H1 (cell line): ENCODE results near the gene ACTR5. TPM values are rescaled to one million over a fixed set of nuclear protein-coding genes. Genes with fewer than 3 reads are reported as not detected.

ENCODE experiments used
- CTCF ChIA-PET: fragments of 300-600 bp; sonication (Branson Sonifier 250); formaldehyde crosslinking; loops from one replicate; lab custom pipeline; 2021; ENCODE audit not compliant: partially characterized antibody; lab: Charles Lee
- POLR2A ChIA-PET: fragments of 300-600 bp; sonication (Branson Sonifier 250); formaldehyde crosslinking; loops from one replicate; lab custom pipeline; 2021; ENCODE audit warnings: inconsistent platforms; ENCODE audit not compliant: partially characterized antibody; lab: Charles Lee
- DNase-seq, 2 experiments: peaks; one replicate each; pipeline versions ENCODE4 v3.0.0 to v3.0.0-alpha.2; 2010 to 2022; ENCODE audit warnings: low spot score in 2 of 2, low read depth in 1 of 2, mixed read lengths in 1 of 2
- FAIRE-seq: peaks from 2 replicates; lab custom pipeline; 2011; peaks lifted over from hg19 to GRCh38; lab: Jason Lieb, UNC
- H2AFZ ChIP-seq: 2 replicates; pipeline ENCODE4 v1.8.1; 2012; ENCODE audit warnings: low read length, inconsistent platforms
- H2AK5ac ChIP-seq: 2 replicates; pipeline ENCODE4 v1.6.1; 2013; ENCODE audit warnings: low read depth, low read length
- H2BK120ac ChIP-seq: replicated peaks from 2 replicates; pipeline ENCODE3; 2013; ENCODE audit warnings: low read depth, low read length, inconsistent platforms
- H2BK12ac ChIP-seq: 2 replicates; pipeline ENCODE4 v1.6.1; 2013; ENCODE audit warnings: low read depth, low read length
- H2BK15ac ChIP-seq: 2 replicates; pipeline ENCODE4 v1.6.1; 2013; ENCODE audit warnings: low read length
- H2BK20ac ChIP-seq: 2 replicates; pipeline ENCODE4 v1.6.1; 2013; ENCODE audit warnings: low read length
- H2BK5ac ChIP-seq: 2 replicates; pipeline ENCODE4 v1.6.1; 2013; ENCODE audit warnings: low read depth, low read length
- H3K14ac ChIP-seq: 2 replicates; pipeline ENCODE4 v1.6.1; 2013; ENCODE audit warnings: inconsistent platforms; ENCODE audit not compliant: insufficient read length
- H3K18ac ChIP-seq: 2 replicates; pipeline ENCODE4 v1.6.1; 2013; ENCODE audit warnings: low read length; ENCODE audit errors: extremely low read depth
- H3K23ac ChIP-seq: 2 replicates; pipeline ENCODE4 v1.6.1; 2013; ENCODE audit warnings: inconsistent platforms; ENCODE audit not compliant: insufficient read length
- H3K23me2 ChIP-seq: 2 replicates; pipeline ENCODE4 v1.6.1; 2013; ENCODE audit warnings: low read depth, low read length
- H3K27ac ChIP-seq: 2 replicates; pipeline ENCODE4 v1.6.1; 2011; ENCODE audit warnings: low read depth, low read length, inconsistent platforms
- H3K27me3 ChIP-seq, 4 experiments: replicated peaks in 1 of 4; 1 replicate in 1 of 4; 2 replicates in 3 of 4; pipeline versions ENCODE4 v1.6.1 to v1.8.1; 2011 to 2013; ENCODE audit warnings: low read length in 3 of 4, mild to moderate bottlenecking in 3 of 4, inconsistent platforms in 2 of 4, mixed read lengths in 2 of 4, moderate library complexity in 1 of 4; ENCODE audit not compliant: control insufficient read depth in 3 of 4, insufficient read depth in 3 of 4; ENCODE audit errors: extremely low read depth in 1 of 4
- H3K36me3 ChIP-seq, 4 experiments: 2 replicates each; pipeline versions ENCODE4 v1.6.1 to v1.8.1; 2011 to 2013; ENCODE audit warnings: mild to moderate bottlenecking in 4 of 4, low read length in 3 of 4, moderate library complexity in 2 of 4, control low read depth in 1 of 4, inconsistent platforms in 1 of 4; ENCODE audit not compliant: insufficient read depth in 4 of 4, control insufficient read depth in 2 of 4
- H3K4ac ChIP-seq: replicated peaks from 2 replicates; pipeline ENCODE3; 2013; ENCODE audit warnings: low read length, low read depth, mixed read lengths, inconsistent platforms; ENCODE audit not compliant: insufficient read length
- H3K4me1 ChIP-seq, 4 experiments: replicated peaks in 1 of 4; 1 replicate in 1 of 4; 2 replicates in 3 of 4; pipeline versions ENCODE4 v1.6.1 to v1.8.1; 2011 to 2013; ENCODE audit warnings: low read length in 3 of 4, inconsistent platforms in 2 of 4, mixed read lengths in 1 of 4; ENCODE audit not compliant: insufficient read depth in 4 of 4, control insufficient read depth in 3 of 4
- H3K4me2 ChIP-seq, 2 experiments: 2 replicates each; pipeline versions ENCODE4 v1.6.1 to v1.8.1; 2011 to 2013; ENCODE audit warnings: low read depth in 2 of 2, low read length in 2 of 2, control low read depth in 1 of 2, inconsistent platforms in 1 of 2, mild to moderate bottlenecking in 1 of 2; ENCODE audit not compliant: insufficient read depth in 1 of 2
- H3K4me3 ChIP-seq, 4 experiments: fragments of 200-600, 300-600 bp in 1 of 4; sonication (generic), shearing (Covaris generic), sonication (Bioruptor Twin) in 1 of 4; 2 replicates each; pipeline versions ENCODE4 v1.5.1 to v1.8.1; 2011 to 2016; ENCODE audit warnings: low read length in 4 of 4, low read depth in 3 of 4, control low read depth in 2 of 4, inconsistent platforms in 2 of 4, mild to moderate bottlenecking in 2 of 4, mixed read lengths in 1 of 4, moderate library complexity in 1 of 4; ENCODE audit not compliant: insufficient read depth in 2 of 4; ENCODE audit errors: extremely low read depth in 1 of 4
- H3K56ac ChIP-seq: replicated peaks from 2 replicates; pipeline ENCODE3; 2013; ENCODE audit warnings: low read depth, mild to moderate bottlenecking, mixed read lengths, low read length, inconsistent platforms; ENCODE audit not compliant: insufficient read length
- H3K79me1 ChIP-seq: 2 replicates; pipeline ENCODE4 v1.6.1; 2013; ENCODE audit warnings: low read depth, low read length, control low read depth
- H3K79me2 ChIP-seq, 2 experiments: 2 replicates each; pipeline versions ENCODE4 v1.6.1 to v1.8.1; 2012 to 2013; ENCODE audit warnings: low read length in 2 of 2, mild to moderate bottlenecking in 2 of 2, inconsistent platforms in 1 of 2; ENCODE audit not compliant: insufficient read depth in 2 of 2, control insufficient read depth in 1 of 2
- H3K9ac ChIP-seq, 4 experiments: replicated peaks in 1 of 4; 1 replicate in 1 of 4; 2 replicates in 3 of 4; pipeline versions ENCODE4 v1.6.1 to v1.8.1; 2011 to 2013; ENCODE audit warnings: low read depth in 3 of 4, low read length in 3 of 4, control low read depth in 2 of 4, mild to moderate bottlenecking in 2 of 4, moderate library complexity in 2 of 4, inconsistent platforms in 1 of 4; ENCODE audit errors: extremely low read depth in 1 of 4
- H3K9me3 ChIP-seq, 2 experiments: 2 replicates each; pipeline versions ENCODE4 v1.6.1 to v1.8.1; 2012 to 2013; ENCODE audit warnings: mild to moderate bottlenecking in 2 of 2, moderate library complexity in 2 of 2, control low read depth in 1 of 2, inconsistent platforms in 1 of 2, low read depth in 1 of 2, low read length in 1 of 2, mixed read lengths in 1 of 2; ENCODE audit not compliant: insufficient read depth in 2 of 2
- H4K20me1 ChIP-seq, 2 experiments: replicated peaks in 1 of 2; 2 replicates each; pipeline versions ENCODE3 to v1.8.1; 2011 to 2013; ENCODE audit warnings: inconsistent platforms in 2 of 2, low read length in 2 of 2, mild to moderate bottlenecking in 1 of 2; ENCODE audit not compliant: insufficient read depth in 2 of 2, control insufficient read depth in 1 of 2
- H4K5ac ChIP-seq: 2 replicates; pipeline ENCODE4 v1.6.1; 2013; ENCODE audit warnings: low read length, low read depth, mixed read lengths, inconsistent platforms; ENCODE audit not compliant: insufficient read length
- H4K8ac ChIP-seq: 2 replicates; pipeline ENCODE4 v1.8.0; 2013; ENCODE audit warnings: mild to moderate bottlenecking, moderate library complexity, low read length, inconsistent platforms; ENCODE audit not compliant: insufficient read depth; ENCODE audit errors: extremely low read depth
- H4K91ac ChIP-seq: replicated peaks from 2 replicates; pipeline ENCODE3; 2013; ENCODE audit warnings: low read length, mixed read lengths, inconsistent platforms; ENCODE audit not compliant: insufficient read length
- CBX8 ChIP-seq: fragments of 300-800, 300-1000 bp; sonication (generic); IDR thresholded peaks from 2 replicates; pipeline ENCODE4 v1.7.1; 2016; ENCODE audit warnings: low read depth, low read length, borderline replicate concordance
- CREB1 ChIP-seq: IDR thresholded peaks from 2 replicates; pipeline ENCODE4 v1.6.1; 2012; ENCODE audit warnings: inconsistent platforms
- EGR1 ChIP-seq: IDR thresholded peaks from 2 replicates; pipeline ENCODE4 v1.6.1; 2011; ENCODE audit warnings: low read depth, low read length, borderline replicate concordance
- JUND ChIP-seq: IDR thresholded peaks from 2 replicates; pipeline ENCODE4 v1.6.1; 2011; ENCODE audit warnings: mild to moderate bottlenecking, improper control_type of control experiment, low read length
- KDM5A ChIP-seq: fragments of 200-600 bp; IDR thresholded peaks from 2 replicates; pipeline ENCODE4 v1.7.1; 2012; ENCODE audit warnings: mild to moderate bottlenecking, low read length, inconsistent platforms, mixed read lengths
- PHF8 ChIP-seq: fragments of 200-600 bp; sonication (generic); conservative IDR thresholded peaks from 2 replicates; pipeline ENCODE4 v1.7.1; 2012; ENCODE audit warnings: low read depth, mild to moderate bottlenecking, inconsistent platforms, low read length, moderate library complexity
- POLR2A ChIP-seq, 2 experiments: IDR thresholded peaks; 1 replicate in 1 of 2; 2 replicates in 1 of 2; pipeline ENCODE4 v1.6.1; 2011; ENCODE audit warnings: low read depth in 2 of 2, low read length in 2 of 2, mild to moderate bottlenecking in 2 of 2; ENCODE audit errors: control extremely low read depth in 1 of 2
- RAD21 ChIP-seq, 2 experiments: IDR thresholded peaks in 1 of 2; conservative IDR thresholded peaks in 1 of 2; 2 replicates each; pipeline ENCODE4 v1.6.1; 2011; ENCODE audit warnings: low read depth in 2 of 2, low read length in 2 of 2, improper control_type of control experiment in 1 of 2, inconsistent platforms in 1 of 2, mild to moderate bottlenecking in 1 of 2, moderate library complexity in 1 of 2
- RBBP5 ChIP-seq: IDR thresholded peaks from 2 replicates; pipeline ENCODE4 v1.7.1; 2012; ENCODE audit warnings: low read depth, mild to moderate bottlenecking, inconsistent platforms, low read length, moderate library complexity, borderline replicate concordance
- RXRA ChIP-seq: IDR thresholded peaks from 2 replicates; pipeline ENCODE4 v1.6.1; 2011; ENCODE audit warnings: low read depth, mild to moderate bottlenecking, low read length, moderate library complexity; ENCODE audit not compliant: insufficient read depth
- SAP30 ChIP-seq: fragments of 300-600 bp; sonication (generic); IDR thresholded peaks from 2 replicates; pipeline ENCODE4 v1.7.1; 2012; ENCODE audit warnings: low read length, moderate library complexity, mild to moderate bottlenecking, inconsistent platforms; ENCODE audit not compliant: insufficient read depth, insufficient replicate concordance
- SP1 ChIP-seq: IDR thresholded peaks from 2 replicates; pipeline ENCODE4 v1.6.1; 2011; ENCODE audit warnings: low read depth, low read length
- TAF1 ChIP-seq: IDR thresholded peaks from 2 replicates; pipeline ENCODE4 v1.6.1; 2011; ENCODE audit warnings: mild to moderate bottlenecking, low read depth, low read length
- TBP ChIP-seq: IDR thresholded peaks from 2 replicates; pipeline ENCODE4 v1.6.1; 2011; ENCODE audit warnings: low read depth, low read length, improper control_type of control experiment
- WGBS, 2 experiments: shearing (Covaris generic) in 1 of 2; methylation state at CpG; one replicate each; pipeline versions ENCODE4 v1.1.6 to v1.1.7; 2013 to 2015; ENCODE audit warnings: low lambda C conversion rate in 2 of 2, mixed read lengths in 2 of 2, inconsistent platforms in 1 of 2, low coverage in 1 of 2, missing lambda C conversion rate in 1 of 2; ENCODE audit not compliant: insufficient replicate concordance in 2 of 2, insufficient coverage in 1 of 2, insufficient read length in 1 of 2; ENCODE audit errors: extremely low coverage in 1 of 2, missing lambda C conversion rate in 1 of 2; 5-methylcytosine and 5-hydroxymethylcytosine counted together
- polyA plus RNA-seq, 7 experiments: library from polyadenylated mRNA; depleted of rRNA in 3 of 7; stranded (reverse) in 5 of 7; unstranded in 2 of 7; fragments of >200 nt in 5 of 7; fragments of 200-250 nt in 2 of 7; gene quantifications; 1 replicate in 5 of 7; 2 replicates in 1 of 7; 4 replicates in 1 of 7; pipeline versions ENCODE4 v1.2.1 to v1.2.3, GENCODE V29; 2011 to 2013; ENCODE audit warnings: missing spikeins in 2 of 7, mixed read lengths in 2 of 7
- total RNA-seq: library from RNA; stranded (reverse); fragmentation: NEBNext Ultra II Directional; extraction: Animal tissue kit (Norgen Biotek cat#: 25700); gene quantifications from 2 replicates; pipeline ENCODE4 v1.2.1, GENCODE V29; 2021

The ACTR5 gene
- total and polyA plus RNA-seq, 2 of the 8 experiments (the other 6 are each of a cell fraction or from before 2014, with no cell fraction given): 10.4 to 14.4 TPM

DNA sequence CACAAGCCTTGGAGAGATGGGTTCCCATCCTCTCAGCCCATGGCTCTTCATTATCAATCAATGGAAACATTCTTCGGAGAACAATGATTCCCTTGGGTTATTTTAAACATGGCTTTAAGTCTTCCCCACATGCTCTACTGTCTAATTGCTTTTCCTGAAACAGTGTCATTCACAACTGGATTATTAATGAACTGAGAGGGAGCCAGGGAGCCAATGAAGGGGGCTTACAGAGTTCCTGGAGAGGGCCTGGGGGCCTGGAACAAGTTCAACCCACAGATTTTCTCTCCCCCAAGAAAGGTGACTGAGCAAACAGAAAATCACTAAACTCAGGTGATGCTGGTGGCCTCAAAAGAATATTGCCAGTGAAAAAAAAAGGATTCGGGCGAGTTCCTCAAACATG is 56.0 kb downstream of the ACTR5 start:
- H3K4me2 ChIP-seq: peak overlapping the region; percentile 83 to 87
- FAIRE-seq (no peak), DNase-seq (no peak)
- peaks cover 4 to 25% (median 17%) of the 10 kb centered on the region in 4 experiments; a peak in 6 of 7 replicates for H3K27me3 ChIP-seq
- peak overlapping the region; percentile 94 for H2BK12ac ChIP-seq
- no peak overlapping the region for H4K5ac ChIP-seq
- no peak overlapping the region for H2AFZ ChIP-seq
- no peaks in the 10 kb centered on the region for H3K79me2 ChIP-seq
- H3K9me3 ChIP-seq: no peaks in the 10 kb centered on the region
- no peak overlapping the region for H3K23ac ChIP-seq
- H2BK120ac ChIP-seq: peak overlapping the region; percentile 19
- H4K8ac ChIP-seq: no peak overlapping the region
- H3K36me3 ChIP-seq: no peaks in the 10 kb centered on the region
- H4K20me1 ChIP-seq: peaks cover 0 to 2% of the 10 kb centered on the region in 2 experiments
- peaks cover 18% of the 10 kb centered on the region; the same call in 1 of the 2 replicates for H3K23me2 ChIP-seq
- peak overlapping the region; percentile 75; the same call in 1 of the 2 replicates for H2BK5ac ChIP-seq
- peak overlapping the region in 2 of 4 experiments; percentile 5 to 87; a peak in 2 of 8 replicates for H3K4me3 ChIP-seq
- H4K91ac ChIP-seq: no peak overlapping the region
- H3K79me1 ChIP-seq: no peaks in the 10 kb centered on the region; the same call in 1 of the 2 replicates
- POLR2A ChIA-PET: interaction anchor here (0.7 to 2.8 kb wide), 4 partner anchors 10 to 38 kb away, joined by 3 to 18 read pairs (median 5); no protein-coding TSS in a partner anchor
- H3K27ac ChIP-seq: no peak overlapping the region; the same call in 1 of the 2 replicates
- H2BK20ac ChIP-seq: peak overlapping the region; percentile 89; the same call in 1 of the 2 replicates
- 49% methylated on average over 3 of the region's 3 CpGs; no CpG with 5 or more reads in 1 of the 2 experiments for WGBS, 2 experiments
- H2AK5ac ChIP-seq: no peak overlapping the region
- no peak overlapping the region for H3K14ac ChIP-seq
- H3K9ac ChIP-seq: no peak overlapping the region
- peaks cover 13 to 16% (median 15%) of the 10 kb centered on the region in 4 experiments for H3K4me1 ChIP-seq
- no peak overlapping the region for H2BK15ac ChIP-seq
- H3K4ac ChIP-seq: peak overlapping the region; percentile 22
- H3K18ac ChIP-seq: peak overlapping the region; percentile 19; the same call in 1 of the 2 replicates
- CTCF ChIA-PET: interaction anchor here (0.7 to 1.9 kb wide), 5 partner anchors 12 to 446 kb away, joined by 3 to 7 read pairs (median 5); no protein-coding TSS in a partner anchor
- H3K56ac ChIP-seq: no peak overlapping the region
- TF ChIP-seq CBX8: no peak
- no peak for TF ChIP-seq RBBP5
- no peak for TF ChIP-seq SP1
- TF ChIP-seq SAP30: no peak
- no peak for TF ChIP-seq TAF1
- TF ChIP-seq PHF8: no peak
- no peak for TF ChIP-seq JUND
- TF ChIP-seq POLR2A (IDR thresholded peaks at IDR 0.05; ENCODE audit: control extremely low read depth in 1 of 2, low read depth in 2 of 2, low read length in 2 of 2): no peak
- no peak for TF ChIP-seq TBP
- no peak for TF ChIP-seq CREB1
- no peak for TF ChIP-seq RAD21 (IDR thresholded peaks at IDR 0.05 in 1 of 2, conservative IDR thresholded peaks at IDR 0.05 in 1 of 2; ENCODE audit: low read depth in 2 of 2, low read length in 2 of 2)
- TF ChIP-seq RXRA: no peak
- TF ChIP-seq KDM5A: no peak
- no peak for TF ChIP-seq EGR1
